ENCODE measurements around the gene USP3. TPM values are rescaled to one million over a fixed set of nuclear protein-coding genes. Genes with fewer than 3 reads are reported as not detected.

The USP3 gene
- total and polyA plus RNA-seq, 2 of the 13 experiments (the other 11 are each of a cell fraction or from before 2014, with no cell fraction given) = 14.3 to 61.2 TPM

DNA sequence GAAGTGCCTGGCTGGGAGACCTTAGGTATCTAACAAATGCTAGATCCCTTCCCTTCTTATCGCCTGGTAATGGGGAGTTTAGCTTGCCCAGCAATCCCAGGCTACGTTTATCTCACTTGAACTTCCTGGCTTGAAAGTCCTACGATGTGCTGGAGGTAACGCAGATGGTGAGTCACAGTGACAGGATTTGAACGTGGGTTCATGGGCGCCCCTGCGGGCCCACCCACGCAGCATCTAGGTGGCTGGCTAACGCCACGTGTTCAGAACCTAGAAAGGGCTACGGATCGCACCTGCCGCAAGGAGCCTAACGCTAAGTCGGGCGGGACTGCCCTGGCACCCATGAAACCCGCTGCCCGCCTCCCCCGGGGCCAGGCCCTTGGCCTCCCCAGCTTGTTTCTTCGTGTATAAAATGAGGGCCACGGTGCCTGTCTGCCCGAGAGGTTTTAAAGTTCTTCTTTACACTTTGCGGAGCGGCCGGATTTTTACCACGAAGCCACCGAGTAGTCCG lies 600 bp upstream of the USP3 start (continued):
- TF ChIP-seq LBX2 (CRISPR knock-in tag; IDR thresholded peaks at IDR 0.05; ENCODE audit: borderline replicate concordance) (no peak), KDM5A (IDR thresholded peaks at IDR 0.05; ENCODE audit: borderline replicate concordance, low read length) (no peak), DZIP1 (CRISPR knock-in tag; IDR thresholded peaks at IDR 0.05) (no peak), KLF16 (CRISPR knock-in tag; IDR thresholded peaks at IDR 0.05) (no peak), SMAD9 (CRISPR knock-in tag; IDR thresholded peaks at IDR 0.05) (no peak), ELK4 (CRISPR knock-in tag; IDR thresholded peaks at IDR 0.05; ENCODE audit: borderline replicate concordance) (no peak), ZNF558 (CRISPR knock-in tag; IDR thresholded peaks at IDR 0.05; ENCODE audit: borderline replicate concordance) (no peak), ZNF672 (CRISPR knock-in tag; IDR thresholded peaks at IDR 0.05) (no peak), ZBTB34 (CRISPR knock-in tag; IDR thresholded peaks at IDR 0.05) (no peak; the same call in 1 of the 2 replicates), ZSCAN31 (CRISPR knock-in tag; IDR thresholded peaks at IDR 0.05; ENCODE audit: low read depth) (no peak), ZSCAN30 (CRISPR knock-in tag; IDR thresholded peaks at IDR 0.05) (no peak), CSRNP1 (CRISPR knock-in tag; IDR thresholded peaks at IDR 0.05) (0 out of 2 replicates have a peak, but pooled peaks have one; percentile 58), KDM6A (CRISPR knock-in tag; IDR thresholded peaks at IDR 0.05; ENCODE audit: low read depth) (no peak)
- TF ChIP-seq, protein P1, sequence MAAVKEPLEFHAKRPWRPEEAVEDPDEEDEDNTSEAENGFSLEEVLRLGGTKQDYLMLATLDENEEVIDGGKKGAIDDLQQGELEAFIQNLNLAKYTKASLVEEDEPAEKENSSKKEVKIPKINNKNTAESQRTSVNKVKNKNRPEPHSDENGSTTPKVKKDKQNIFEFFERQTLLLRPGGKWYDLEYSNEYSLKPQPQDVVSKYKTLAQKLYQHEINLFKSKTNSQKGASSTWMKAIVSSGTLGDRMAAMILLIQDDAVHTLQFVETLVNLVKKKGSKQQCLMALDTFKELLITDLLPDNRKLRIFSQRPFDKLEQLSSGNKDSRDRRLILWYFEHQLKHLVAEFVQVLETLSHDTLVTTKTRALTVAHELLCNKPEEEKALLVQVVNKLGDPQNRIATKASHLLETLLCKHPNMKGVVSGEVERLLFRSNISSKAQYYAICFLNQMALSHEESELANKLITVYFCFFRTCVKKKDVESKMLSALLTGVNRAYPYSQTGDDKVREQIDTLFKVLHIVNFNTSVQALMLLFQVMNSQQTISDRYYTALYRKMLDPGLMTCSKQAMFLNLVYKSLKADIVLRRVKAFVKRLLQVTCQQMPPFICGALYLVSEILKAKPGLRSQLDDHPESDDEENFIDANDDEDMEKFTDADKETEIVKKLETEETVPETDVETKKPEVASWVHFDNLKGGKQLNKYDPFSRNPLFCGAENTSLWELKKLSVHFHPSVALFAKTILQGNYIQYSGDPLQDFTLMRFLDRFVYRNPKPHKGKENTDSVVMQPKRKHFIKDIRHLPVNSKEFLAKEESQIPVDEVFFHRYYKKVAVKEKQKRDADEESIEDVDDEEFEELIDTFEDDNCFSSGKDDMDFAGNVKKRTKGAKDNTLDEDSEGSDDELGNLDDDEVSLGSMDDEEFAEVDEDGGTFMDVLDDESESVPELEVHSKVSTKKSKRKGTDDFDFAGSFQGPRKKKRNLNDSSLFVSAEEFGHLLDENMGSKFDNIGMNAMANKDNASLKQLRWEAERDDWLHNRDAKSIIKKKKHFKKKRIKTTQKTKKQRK (IDR thresholded peaks at IDR 0.05; ENCODE audit: low read length) = no peak
- TF ChIP-seq, protein P2, sequence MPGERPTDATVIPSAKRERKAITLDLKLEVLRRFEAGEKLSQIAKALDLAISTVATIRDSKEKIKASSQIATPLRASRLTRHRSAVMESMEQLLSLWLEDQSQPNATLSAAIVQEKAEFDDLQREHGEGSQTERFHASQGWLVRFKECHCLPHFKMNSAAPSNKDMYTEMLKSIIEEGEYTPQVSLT (CRISPR knock-in tag; IDR thresholded peaks at IDR 0.05; ENCODE audit: borderline replicate concordance, low read depth) = no peak

Measured in HepG2 (cell line).